C4-2B (cell line): ENCODE measurements around the gene PHLPP1.

Experiments used
- ZFX ChIP-seq: fragments of 450-650 bp; IDR thresholded peaks from 2 replicates; pipeline ENCODE4 v1.6.1; 2017
- TF ChIP-seq, protein P1 (sequence below): fragments of 450-650 bp; conservative IDR thresholded peaks from 2 replicates; pipeline ENCODE4 v1.5.1; 2017; ENCODE audit warnings: mild to moderate bottlenecking

DNA sequence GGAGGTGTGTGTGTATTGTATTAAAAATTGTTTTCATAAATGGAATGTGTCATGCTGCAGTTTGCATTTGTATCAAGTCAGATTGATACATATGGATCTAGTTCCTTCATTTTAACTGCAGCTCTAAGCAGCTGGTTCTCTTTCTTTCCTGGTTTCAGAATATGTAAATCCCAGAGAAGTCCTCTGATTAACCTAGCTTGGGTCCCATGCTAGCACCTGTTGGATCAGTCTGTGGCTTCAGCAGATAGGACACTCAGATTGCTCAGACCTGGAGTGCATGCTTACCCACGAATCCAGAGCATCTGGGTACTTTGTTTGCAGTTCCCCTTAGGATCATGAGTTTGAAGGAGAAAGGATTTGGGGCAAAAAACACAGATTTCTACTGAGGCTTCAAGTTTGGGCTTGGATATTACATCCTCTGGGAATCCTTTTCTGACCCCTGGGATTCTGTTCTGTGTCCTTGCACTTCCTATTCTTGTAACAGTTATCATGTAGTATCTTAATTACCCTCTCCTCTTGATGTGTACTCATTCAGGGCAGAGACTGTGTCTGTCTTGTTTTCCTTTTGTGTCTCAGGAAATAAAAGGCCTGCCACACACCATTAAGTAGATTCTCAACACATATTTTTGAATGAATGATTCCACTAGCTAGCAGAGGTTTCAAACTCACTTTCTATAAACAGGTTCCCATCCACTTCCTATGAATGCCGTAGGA lies 142.1 kb downstream of the PHLPP1 start:
- TF ChIP-seq, protein P1, sequence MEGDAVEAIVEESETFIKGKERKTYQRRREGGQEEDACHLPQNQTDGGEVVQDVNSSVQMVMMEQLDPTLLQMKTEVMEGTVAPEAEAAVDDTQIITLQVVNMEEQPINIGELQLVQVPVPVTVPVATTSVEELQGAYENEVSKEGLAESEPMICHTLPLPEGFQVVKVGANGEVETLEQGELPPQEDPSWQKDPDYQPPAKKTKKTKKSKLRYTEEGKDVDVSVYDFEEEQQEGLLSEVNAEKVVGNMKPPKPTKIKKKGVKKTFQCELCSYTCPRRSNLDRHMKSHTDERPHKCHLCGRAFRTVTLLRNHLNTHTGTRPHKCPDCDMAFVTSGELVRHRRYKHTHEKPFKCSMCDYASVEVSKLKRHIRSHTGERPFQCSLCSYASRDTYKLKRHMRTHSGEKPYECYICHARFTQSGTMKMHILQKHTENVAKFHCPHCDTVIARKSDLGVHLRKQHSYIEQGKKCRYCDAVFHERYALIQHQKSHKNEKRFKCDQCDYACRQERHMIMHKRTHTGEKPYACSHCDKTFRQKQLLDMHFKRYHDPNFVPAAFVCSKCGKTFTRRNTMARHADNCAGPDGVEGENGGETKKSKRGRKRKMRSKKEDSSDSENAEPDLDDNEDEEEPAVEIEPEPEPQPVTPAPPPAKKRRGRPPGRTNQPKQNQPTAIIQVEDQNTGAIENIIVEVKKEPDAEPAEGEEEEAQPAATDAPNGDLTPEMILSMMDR: no peak
- no peak for TF ChIP-seq ZFX
